ENCODE results near the gene ZNF106. TPM values are rescaled to one million over a fixed set of nuclear protein-coding genes. Genes with fewer than 3 reads are reported as not detected.
A peak's percentile ranks its signal among the peaks of the same experiment; 100 is the strongest.

The ZNF106 gene
- total and polyA plus RNA-seq, 5 donors from 2014 or later: 31.0 to 47.5 (median 35.5) TPM

GRCh38 chr15:42385980-42386700, 104.8 kb downstream of the ZNF106 start:
- Mint-ChIP-seq H3K27me3 (no peaks in the 10 kb centered on the region), H3K9me3 (no peaks in the 10 kb centered on the region), H3K4me3 (no peak overlapping the region), H3K36me3 (peaks cover 20% of the 10 kb centered on the region), H3K4me1 (no peaks in the 10 kb centered on the region), H3K27ac (no peak overlapping the region)
- Histone ChIP-seq H3K4me3 (ENCODE audit: low read depth, low read length) (no peak overlapping the region), H3K27ac (ENCODE audit: insufficient read depth, low read length, poor library complexity, severe bottlenecking) (no peak overlapping the region), H3K9me3 (ENCODE audit: control insufficient read depth in 2 of 2, low read length in 2 of 2) (no peaks in the 10 kb centered on the region), H3K36me3 (ENCODE audit: control insufficient read depth, insufficient read depth, low read length) (no peaks in the 10 kb centered on the region), H3K4me1 (ENCODE audit: control insufficient read depth, insufficient read depth, low read length, poor library complexity, severe bottlenecking) (no peaks in the 10 kb centered on the region), H3K27me3 (ENCODE audit: control insufficient read depth, insufficient read depth, low read length) (no peaks in the 10 kb centered on the region)
- DNase-seq (no peak), ATAC-seq (ENCODE audit: low read depth in 2 of 2) (no peak)

DNA sequence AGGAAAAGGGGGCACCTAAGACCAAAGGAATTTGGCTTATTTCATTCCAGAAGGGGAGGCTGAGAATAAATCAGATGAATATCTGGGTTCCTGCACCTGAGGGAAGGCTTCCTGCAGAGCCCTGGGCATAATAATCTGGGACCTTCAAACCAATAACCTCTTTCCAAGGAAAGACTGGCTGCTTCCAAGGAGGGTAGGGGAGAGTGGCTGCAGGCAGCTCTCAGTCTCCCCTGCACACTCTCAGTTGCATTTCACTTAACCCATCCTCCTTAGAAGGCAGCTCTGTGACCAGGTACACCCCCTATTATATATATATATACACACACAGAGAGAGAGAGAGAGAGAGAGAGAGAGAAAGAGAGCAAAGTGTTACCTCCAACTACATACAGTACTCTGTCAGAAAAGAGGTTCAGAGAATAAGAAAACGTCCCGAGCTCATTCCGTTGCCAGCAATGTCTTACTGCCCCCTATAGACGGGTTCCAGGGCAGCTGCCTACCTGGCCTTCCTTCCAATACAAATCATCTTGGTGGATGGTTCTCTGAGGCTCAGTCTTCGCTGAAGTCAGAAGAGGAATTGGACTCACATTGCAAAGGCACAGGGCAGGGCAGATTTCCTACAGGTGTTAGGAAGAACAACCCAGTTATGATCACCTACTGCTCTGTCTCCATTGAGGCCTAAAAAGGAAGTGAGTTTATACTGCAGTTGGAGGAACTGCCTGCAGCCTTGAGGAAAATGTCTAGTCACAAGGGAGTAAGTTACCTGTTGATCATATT, 105.5 kb downstream of the ZNF106 start:
- H3K9me3 Mint-ChIP-seq: no peaks in the 10 kb centered on the region
- Histone ChIP-seq H3K4me1 (ENCODE audit: control insufficient read depth, insufficient read depth, low read length, poor library complexity, severe bottlenecking) (no peaks in the 10 kb centered on the region), H3K27ac (ENCODE audit: insufficient read depth, low read length, poor library complexity, severe bottlenecking) (no peak overlapping the region), H3K36me3 (ENCODE audit: control insufficient read depth, insufficient read depth, low read length) (no peaks in the 10 kb centered on the region), H3K4me3 (ENCODE audit: low read depth, low read length) (no peak overlapping the region), H3K9me3 (ENCODE audit: control insufficient read depth in 2 of 2, low read length in 2 of 2) (no peaks in the 10 kb centered on the region), H3K27me3 (ENCODE audit: control insufficient read depth, insufficient read depth, low read length) (no peaks in the 10 kb centered on the region)
- no peak overlapping the region for H3K4me3 Mint-ChIP-seq
- peak overlapping the region in 1 of 3 donors; percentile 23 for H3K27ac Mint-ChIP-seq
- DNase-seq (peak in 1 of 3 donors; percentile 60), ATAC-seq (ENCODE audit: low read depth in 2 of 2) (no peak)
- H3K4me1 Mint-ChIP-seq: no peaks in the 10 kb centered on the region
- peaks cover 20% of the 10 kb centered on the region for H3K36me3 Mint-ChIP-seq
- H3K27me3 Mint-ChIP-seq: no peaks in the 10 kb centered on the region

GRCh38 chr15:42384597-42384996, 106.3 kb downstream of the ZNF106 start:
- Histone ChIP-seq H3K4me3 (ENCODE audit: low read depth, low read length) (no peak overlapping the region), H3K9me3 (ENCODE audit: control insufficient read depth in 2 of 2, low read length in 2 of 2) (no peaks in the 10 kb centered on the region), H3K27ac (ENCODE audit: insufficient read depth, low read length, poor library complexity, severe bottlenecking) (no peak overlapping the region), H3K4me1 (ENCODE audit: control insufficient read depth, insufficient read depth, low read length, poor library complexity, severe bottlenecking) (no peaks in the 10 kb centered on the region), H3K27me3 (ENCODE audit: control insufficient read depth, insufficient read depth, low read length) (no peaks in the 10 kb centered on the region), H3K36me3 (ENCODE audit: control insufficient read depth, insufficient read depth, low read length) (no peaks in the 10 kb centered on the region)
- Mint-ChIP-seq H3K4me3 (no peak overlapping the region), H3K36me3 (peaks cover 16% of the 10 kb centered on the region), H3K27me3 (no peaks in the 10 kb centered on the region), H3K9me3 (no peaks in the 10 kb centered on the region), H3K4me1 (no peaks in the 10 kb centered on the region), H3K27ac (no peak overlapping the region)
- ATAC-seq (ENCODE audit: low read depth in 2 of 2) (no peak), DNase-seq (no peak)

- DNase-seq (no peak), ATAC-seq (ENCODE audit: low read depth in 2 of 2) (no peak)
- Mint-ChIP-seq H3K4me1 (no peaks in the 10 kb centered on the region), H3K27ac (no peak overlapping the region), H3K9me3 (peaks cover 0 to 13% (median 2%) of the 10 kb centered on the region in 7 donors), H3K27me3 (no peaks in the 10 kb centered on the region), H3K36me3 (peaks cover 4% of the 10 kb centered on the region), H3K4me3 (no peak overlapping the region)
- H3K36me3 ChIP-seq (ENCODE audit: control insufficient read depth, insufficient read depth, low read length): no peaks in the 10 kb centered on the region
- no peaks in the 10 kb centered on the region for H3K9me3 ChIP-seq (ENCODE audit: control insufficient read depth in 2 of 2, low read length in 2 of 2)
- no peaks in the 10 kb centered on the region for H3K27me3 ChIP-seq (ENCODE audit: control insufficient read depth, insufficient read depth, low read length)
- no peaks in the 10 kb centered on the region for H3K4me1 ChIP-seq (ENCODE audit: control insufficient read depth, insufficient read depth, low read length, poor library complexity, severe bottlenecking)
- no peak overlapping the region for H3K4me3 ChIP-seq (ENCODE audit: low read depth, low read length)
- no peak overlapping the region for H3K27ac ChIP-seq (ENCODE audit: insufficient read depth, low read length, poor library complexity, severe bottlenecking)
Observed at GRCh38 chr15:42378011-42378410, 112.9 kb downstream of the ZNF106 start.

GRCh38 chr15:42375941-42376340, 115.0 kb downstream of the ZNF106 start:
- Histone ChIP-seq H3K27ac (ENCODE audit: insufficient read depth, low read length, poor library complexity, severe bottlenecking) (no peak overlapping the region), H3K9me3 (ENCODE audit: control insufficient read depth in 2 of 2, low read length in 2 of 2) (no peaks in the 10 kb centered on the region), H3K36me3 (ENCODE audit: control insufficient read depth, insufficient read depth, low read length) (no peaks in the 10 kb centered on the region), H3K27me3 (ENCODE audit: control insufficient read depth, insufficient read depth, low read length) (no peaks in the 10 kb centered on the region), H3K4me1 (ENCODE audit: control insufficient read depth, insufficient read depth, low read length, poor library complexity, severe bottlenecking) (no peaks in the 10 kb centered on the region), H3K4me3 (ENCODE audit: low read depth, low read length) (no peak overlapping the region)
- peaks cover 0 to 13% (median 2%) of the 10 kb centered on the region in 7 donors for H3K9me3 Mint-ChIP-seq
- ATAC-seq (ENCODE audit: low read depth in 2 of 2) (no peak), DNase-seq (no peak)
- peaks cover 4% of the 10 kb centered on the region for H3K36me3 Mint-ChIP-seq
- no peaks in the 10 kb centered on the region for H3K27me3 Mint-ChIP-seq
- no peak overlapping the region for H3K4me3 Mint-ChIP-seq
- no peaks in the 10 kb centered on the region for H3K4me1 Mint-ChIP-seq
- no peak overlapping the region for H3K27ac Mint-ChIP-seq

DNA sequence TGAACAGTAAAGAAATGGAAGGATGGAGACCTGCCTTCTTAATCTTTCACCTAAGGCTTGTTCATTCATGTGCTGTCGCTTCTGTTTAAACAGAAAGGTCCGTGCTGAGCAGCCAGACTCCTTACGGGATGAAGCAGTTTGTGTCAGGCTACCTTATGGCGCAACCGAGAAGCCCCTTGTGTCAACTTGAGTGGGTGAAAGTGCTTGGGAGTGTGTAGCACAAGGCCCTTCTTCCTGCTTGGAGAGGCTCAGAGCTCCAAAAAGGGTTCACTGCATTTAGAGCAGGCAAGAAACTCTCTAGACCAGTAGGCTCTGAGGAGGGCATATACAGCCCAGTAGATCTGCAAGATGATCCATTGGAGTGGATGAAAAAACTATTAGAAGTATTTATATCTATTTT, 115.7 kb downstream of the ZNF106 start:
- Histone ChIP-seq H3K27me3 (ENCODE audit: control insufficient read depth, insufficient read depth, low read length) (no peaks in the 10 kb centered on the region), H3K27ac (ENCODE audit: insufficient read depth, low read length, poor library complexity, severe bottlenecking) (no peak overlapping the region), H3K9me3 (ENCODE audit: control insufficient read depth in 2 of 2, low read length in 2 of 2) (no peaks in the 10 kb centered on the region), H3K4me1 (ENCODE audit: control insufficient read depth, insufficient read depth, low read length, poor library complexity, severe bottlenecking) (no peaks in the 10 kb centered on the region), H3K36me3 (ENCODE audit: control insufficient read depth, insufficient read depth, low read length) (no peaks in the 10 kb centered on the region), H3K4me3 (ENCODE audit: low read depth, low read length) (no peak overlapping the region)
- ATAC-seq (ENCODE audit: low read depth in 2 of 2) (no peak), DNase-seq (no peak)
- Mint-ChIP-seq H3K27me3 (no peaks in the 10 kb centered on the region), H3K9me3 (peaks cover 0 to 13% (median 2%) of the 10 kb centered on the region in 7 donors), H3K4me1 (peaks cover 0 to 2% (median 0%) of the 10 kb centered on the region in 4 donors), H3K27ac (no peak overlapping the region), H3K4me3 (no peak overlapping the region), H3K36me3 (peaks cover 4% of the 10 kb centered on the region)

GRCh38 chr15:42374810-42375209, 116.1 kb downstream of the ZNF106 start:
- H3K36me3 Mint-ChIP-seq: peaks cover 4% of the 10 kb centered on the region
- H3K9me3 Mint-ChIP-seq: peaks cover 0 to 13% (median 2%) of the 10 kb centered on the region in 7 donors
- no peaks in the 10 kb centered on the region for H3K27me3 Mint-ChIP-seq
- Histone ChIP-seq H3K4me1 (ENCODE audit: control insufficient read depth, insufficient read depth, low read length, poor library complexity, severe bottlenecking) (no peaks in the 10 kb centered on the region), H3K4me3 (ENCODE audit: low read depth, low read length) (no peak overlapping the region), H3K27ac (ENCODE audit: insufficient read depth, low read length, poor library complexity, severe bottlenecking) (no peak overlapping the region), H3K36me3 (ENCODE audit: control insufficient read depth, insufficient read depth, low read length) (no peaks in the 10 kb centered on the region), H3K27me3 (ENCODE audit: control insufficient read depth, insufficient read depth, low read length) (no peaks in the 10 kb centered on the region), H3K9me3 (ENCODE audit: control insufficient read depth in 2 of 2, low read length in 2 of 2) (no peaks in the 10 kb centered on the region)
- H3K4me3 Mint-ChIP-seq: no peak overlapping the region
- ATAC-seq (ENCODE audit: low read depth in 2 of 2) (no peak), DNase-seq (no peak)
- H3K4me1 Mint-ChIP-seq: peaks cover 0 to 2% (median 0%) of the 10 kb centered on the region in 4 donors
- H3K27ac Mint-ChIP-seq: no peak overlapping the region

Measured in CD4-positive, CD25-positive, alpha-beta regulatory T cell (primary cell).